Colon (tissue), 2 donors: ENCODE results near the gene STARD6.
"Not testable (repeated sequence)": the region's sequence is repeated elsewhere in the genome, so short reads cannot be mapped to it uniquely, and the experiment has no call there.

Source experiments
- FAIRE-seq: peaks from 2 replicates; lab custom pipeline; 2012; peaks lifted over from hg19 to GRCh38; lab: Jason Lieb, UNC
- donor health status: control.
- donor health status: control.

The STARD6 gene

DNA sequence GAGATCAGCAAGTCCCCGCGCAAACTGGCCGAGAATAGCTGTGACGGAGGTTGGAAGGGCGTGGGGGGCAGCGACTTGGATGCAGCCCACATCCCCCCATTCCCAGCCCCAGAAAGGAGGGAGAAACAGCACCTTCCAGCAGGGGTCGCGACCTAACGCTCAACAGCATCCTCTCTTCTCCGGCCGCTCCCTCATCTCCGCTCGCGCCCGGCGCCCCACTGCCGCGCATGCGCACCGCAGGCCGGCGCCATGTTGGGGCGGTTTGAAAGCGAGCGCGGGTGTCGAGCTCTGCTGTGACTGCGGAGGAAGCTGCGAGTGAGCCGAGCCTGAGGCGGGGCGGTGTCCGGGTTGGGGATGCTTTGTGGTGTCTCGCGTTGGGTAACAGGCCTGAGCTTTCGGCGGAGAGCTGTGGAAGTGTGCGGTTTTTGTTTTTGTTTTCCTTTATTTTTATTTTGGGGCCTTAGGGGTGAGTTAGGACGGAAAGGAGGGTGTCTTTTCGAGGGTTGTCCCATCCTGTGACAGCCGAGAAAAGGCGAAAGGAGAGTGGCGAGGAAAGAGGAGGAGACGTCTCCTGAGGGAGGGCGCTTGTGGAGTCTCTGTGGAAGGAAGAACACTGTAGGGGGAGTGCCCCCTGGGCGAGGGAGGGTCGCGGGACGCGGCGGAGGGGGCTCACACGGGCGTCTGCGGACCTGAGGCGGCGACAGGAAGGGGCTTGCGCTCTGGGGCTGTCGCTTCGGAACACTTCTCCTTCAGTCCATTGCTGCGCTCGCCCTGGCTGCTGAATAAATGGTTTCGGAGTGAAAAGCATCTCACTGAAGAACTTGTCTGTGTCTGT lies at the start of gene STARD6, which contains the start of gene C18orf54:
Gene STARD6, minus strand, starts transcription at position 199 of the 835 bp plus-strand sequence. CDS start 3,285 bp downstream, outside the sequence.
Gene C18orf54, plus strand, starts transcription at position 247 of the 835 bp plus-strand sequence. CDS start 2,667 bp downstream, outside the sequence.
- FAIRE-seq, result no peak

GRCh38 chr18:54405290-54405689 lies 47.6 kb upstream of the STARD6 start:
- FAIRE-seq, result no peak

DNA sequence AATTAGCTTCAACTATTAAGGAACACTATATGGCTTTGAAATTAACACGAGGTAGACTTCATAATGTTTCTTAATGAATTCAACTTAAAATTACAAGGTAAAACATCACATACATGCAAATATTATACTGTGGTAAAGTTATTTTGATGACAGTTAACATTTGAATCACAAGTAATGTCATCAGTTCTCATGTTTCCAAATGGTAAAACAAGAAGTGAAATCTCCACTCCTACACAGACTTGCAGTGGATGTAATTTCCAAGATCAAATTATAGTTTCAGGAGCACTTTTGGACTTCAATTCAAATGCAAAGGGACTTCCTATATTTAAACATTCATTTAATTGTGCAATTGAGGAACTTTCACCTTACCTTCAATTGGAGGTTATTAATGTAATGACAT lies 39.1 kb upstream of the STARD6 start:
- FAIRE-seq, result no peak

DNA sequence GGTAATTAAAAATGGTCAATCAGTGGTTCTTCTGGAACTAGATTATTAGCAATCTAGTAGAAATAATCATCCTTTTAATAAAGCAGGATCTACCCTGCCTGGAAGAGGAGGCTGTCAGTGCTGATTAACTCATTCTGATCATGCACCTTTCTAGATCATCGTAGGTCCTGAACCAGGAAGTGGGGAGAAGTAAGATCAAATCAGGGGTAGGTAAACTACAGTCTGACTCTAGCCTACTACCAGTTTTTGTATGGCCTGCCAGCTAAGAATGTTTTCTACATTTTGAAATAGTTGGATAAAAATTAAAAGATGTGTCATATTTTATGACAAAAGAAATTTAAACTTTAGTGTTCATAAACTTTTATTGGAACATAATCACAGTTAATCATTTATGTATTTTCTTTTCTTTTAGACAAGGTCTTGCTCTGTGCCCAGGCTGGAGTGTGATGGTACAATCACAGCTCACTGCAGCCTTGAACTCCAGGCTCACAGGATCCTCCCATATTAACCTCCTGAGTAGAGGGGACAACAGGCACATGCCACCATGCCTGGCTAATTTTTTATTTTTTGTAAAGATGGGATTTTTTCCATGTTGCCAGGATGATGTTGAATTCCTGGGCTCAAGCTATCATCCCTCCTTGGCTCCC lies 36.1 kb upstream of the STARD6 start:
- FAIRE-seq, result no peak

GRCh38 chr18:54392543-54393023 lies 34.9 kb upstream of the STARD6 start:
- peak; percentile 21 for FAIRE-seq

GRCh38 chr18:54390838-54391237 lies 33.2 kb upstream of the STARD6 start:
- FAIRE-seq, result no peak

- FAIRE-seq, result no peak
Measured at GRCh38 chr18:54389143-54389505, 31.5 kb upstream of the STARD6 start.

GRCh38 chr18:54388203-54389142 lies 30.8 kb upstream of the STARD6 start:
- FAIRE-seq, result no peak

DNA sequence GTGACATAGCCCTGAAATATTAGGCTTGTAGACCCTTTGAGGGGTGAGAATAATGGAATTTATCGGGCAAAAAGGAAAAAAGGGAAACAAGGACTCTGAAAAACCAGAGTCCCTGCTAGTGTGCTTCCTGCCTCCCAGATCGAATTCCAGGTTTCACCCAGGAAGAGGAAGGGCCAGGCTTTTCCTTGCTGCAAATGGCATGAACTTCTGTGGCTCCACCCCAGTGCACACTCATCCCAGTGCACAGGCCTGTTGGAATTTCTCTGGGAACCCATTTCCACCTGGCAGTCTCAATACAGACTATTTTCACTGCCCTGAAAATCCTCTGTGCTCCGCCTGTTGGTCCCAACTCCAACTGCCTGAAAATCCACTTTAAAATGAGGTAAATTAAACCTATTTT lies 30.0 kb upstream of the STARD6 start:
- FAIRE-seq, result no peak

GRCh38 chr18:54386800-54387495 lies 29.3 kb upstream of the STARD6 start:
- not testable (repeated sequence) for FAIRE-seq

DNA sequence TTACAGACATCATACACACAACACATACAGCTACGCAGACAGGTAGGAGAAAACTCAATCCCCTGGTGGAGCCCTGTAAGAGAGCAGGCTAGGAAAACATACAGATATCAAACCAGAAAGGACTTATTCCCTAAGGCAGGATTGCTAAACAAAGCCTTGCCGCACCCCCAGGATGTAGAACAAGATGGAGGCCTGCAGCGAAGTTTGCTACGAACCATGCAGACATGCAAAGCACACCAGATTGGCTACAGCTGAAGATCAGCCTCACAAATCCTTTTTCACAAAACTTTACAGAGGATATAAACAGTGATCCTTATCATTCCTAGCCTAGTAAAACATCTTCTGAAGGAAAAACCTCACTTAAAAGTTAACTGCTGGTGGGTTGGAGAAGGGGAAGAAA lies 28.4 kb upstream of the STARD6 start:
- FAIRE-seq, result no peak

GRCh38 chr18:54382733-54383252 lies 25.1 kb upstream of the STARD6 start:
- no peak for FAIRE-seq

DNA sequence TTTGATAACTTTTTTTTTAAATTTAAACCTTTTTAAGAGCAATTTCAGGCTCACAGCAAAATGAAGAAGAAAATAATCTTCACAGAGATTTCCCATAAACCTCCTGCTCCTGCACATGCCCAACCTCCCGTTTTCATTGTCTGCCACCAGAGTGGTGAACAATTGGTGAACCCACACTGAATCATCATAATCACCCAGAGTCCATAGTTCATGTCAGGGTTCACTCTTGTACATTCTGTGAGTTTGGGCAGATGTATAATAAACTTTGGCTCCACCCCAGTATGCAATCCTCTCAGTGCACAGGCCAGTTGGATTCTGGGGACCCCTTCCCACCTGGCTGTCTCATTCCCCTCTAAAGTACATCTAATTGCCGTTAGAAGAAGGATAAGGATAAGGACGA lies 24.4 kb upstream of the STARD6 start:
- FAIRE-seq, result no peak

DNA sequence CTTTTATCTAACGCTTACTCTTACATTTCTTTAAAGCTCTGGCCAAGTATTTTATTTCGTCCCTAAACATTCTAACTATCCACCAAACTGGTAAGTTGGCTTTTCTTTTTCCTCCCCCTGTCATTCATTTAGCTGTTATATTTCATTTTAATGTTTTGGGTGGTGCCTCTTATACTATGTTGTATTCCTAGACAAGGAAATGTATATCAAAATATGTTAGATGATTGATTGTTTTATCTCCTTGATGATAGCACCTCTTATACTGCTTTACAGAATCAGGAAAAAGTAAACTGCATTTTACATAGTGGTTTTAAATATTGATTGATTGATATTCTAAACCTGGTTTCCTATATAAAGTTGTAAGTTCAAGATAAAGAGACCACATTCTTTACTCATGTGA lies 24.0 kb upstream of the STARD6 start:
- FAIRE-seq, result peak; percentile 78

DNA sequence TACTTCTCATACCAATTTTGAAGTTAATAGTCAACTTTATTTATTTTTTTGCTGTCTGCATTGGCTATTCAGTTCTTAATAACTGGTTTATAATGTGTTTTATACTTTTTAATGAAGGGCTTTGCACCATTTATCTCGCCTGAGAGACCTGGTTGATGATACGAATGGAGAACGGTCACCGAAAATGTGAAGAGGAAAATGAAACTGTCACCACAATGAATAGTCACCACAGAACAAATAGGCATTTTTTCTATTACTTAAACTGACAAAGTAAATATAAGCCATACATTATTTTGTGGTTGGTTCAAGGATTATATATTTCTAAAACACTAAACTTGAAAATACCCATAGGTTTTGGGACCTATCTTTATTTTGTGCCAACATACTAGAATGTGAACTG lies 20.4 kb upstream of the STARD6 start:
- no peak for FAIRE-seq

DNA sequence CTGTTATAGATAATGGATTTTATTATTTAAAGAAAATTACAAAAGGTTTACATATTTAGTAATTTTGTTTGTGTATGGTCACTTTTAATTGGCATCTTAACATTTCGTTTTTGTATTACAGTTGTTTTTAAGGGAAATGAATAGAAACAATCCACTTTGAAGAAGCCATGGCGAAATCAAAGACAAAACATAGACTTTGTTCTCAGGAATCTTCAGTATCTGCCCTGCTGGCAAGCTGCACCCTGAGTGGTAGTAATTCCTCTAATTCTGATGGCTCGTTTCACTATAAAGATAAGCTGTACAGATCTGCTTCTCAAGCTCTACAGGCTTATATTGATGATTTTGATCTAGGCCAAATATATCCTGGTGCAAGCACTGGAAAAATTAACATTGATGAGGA lies 2.7 kb upstream of the STARD6 start:
- no peak for FAIRE-seq

DNA sequence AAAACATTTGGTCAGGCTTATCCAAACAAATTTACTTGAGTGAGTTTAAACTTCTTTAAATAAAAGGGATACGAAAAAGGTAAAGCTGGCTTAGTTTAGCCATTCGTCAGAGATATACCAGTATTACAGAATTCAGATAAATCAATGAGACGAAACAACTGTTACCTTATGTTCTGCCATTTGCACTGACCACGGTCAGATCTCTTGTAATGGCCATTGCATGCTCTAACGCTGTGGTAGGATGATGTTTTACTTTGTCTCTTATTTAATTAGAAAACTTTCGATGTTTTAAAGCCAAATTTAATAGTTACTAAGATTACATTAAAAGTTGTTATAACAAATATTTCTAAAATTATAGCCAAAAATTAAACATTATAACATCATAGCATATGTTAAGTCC lies 1.6 kb upstream of the STARD6 start:
- peak; percentile 18 for FAIRE-seq

- FAIRE-seq, result no peak
Measured at GRCh38 chr18:54358495-54359040, 910 bp upstream of the STARD6 start.

DNA sequence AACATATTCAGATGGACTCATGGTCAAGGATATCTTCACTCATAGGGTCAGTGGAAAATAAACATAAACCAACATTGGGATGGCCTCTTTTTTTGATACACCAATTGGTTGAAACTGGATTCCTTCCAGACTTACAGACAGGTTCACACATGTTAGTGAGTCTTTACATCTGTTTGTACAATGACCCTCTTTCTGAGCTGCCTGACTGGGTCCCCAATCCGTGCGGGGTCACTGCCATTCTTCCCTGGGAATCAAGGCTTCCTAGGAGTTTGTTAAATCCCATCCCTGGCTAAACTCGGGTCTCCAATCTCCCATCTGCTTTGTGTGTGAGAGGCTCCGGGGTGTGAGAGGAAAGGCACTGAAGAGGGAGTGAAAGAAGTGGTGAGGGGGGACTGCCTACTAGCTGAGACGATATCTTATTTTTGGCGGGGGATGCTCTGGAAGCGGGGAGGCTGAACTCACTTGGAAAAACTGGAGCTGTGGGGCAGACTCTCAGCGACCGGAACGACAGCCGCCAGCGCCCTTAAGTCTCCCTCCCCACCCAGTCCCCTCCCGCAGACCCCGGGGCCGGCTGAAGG lies 487 bp downstream of the STARD6 start:
- FAIRE-seq, result no peak

DNA sequence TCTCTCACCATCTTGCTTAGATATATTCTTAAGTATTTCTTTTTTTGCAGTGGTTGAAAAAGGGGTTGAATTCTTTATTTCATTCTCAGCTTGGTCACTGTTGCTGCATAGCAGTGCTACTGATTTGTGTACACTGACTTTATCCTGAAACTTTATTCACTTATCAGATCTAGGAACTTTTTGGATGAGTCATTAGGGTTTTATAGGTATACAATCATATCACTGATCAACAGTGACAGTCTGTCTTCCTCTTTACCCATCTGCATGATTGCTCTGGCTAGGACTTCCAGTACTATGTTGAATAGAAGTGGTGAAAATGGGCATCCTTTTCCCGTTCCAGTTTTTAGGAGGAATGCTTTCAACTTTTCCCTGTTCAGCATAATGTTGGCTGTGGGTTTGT lies 6.5 kb downstream of the STARD6 start:
- no peak for FAIRE-seq

- FAIRE-seq, result no peak
Measured at GRCh38 chr18:54338230-54338629, 19.4 kb downstream of the STARD6 start.
